ENCODE measurements around the gene MAPKAP1.

The MAPKAP1 gene

DNA sequence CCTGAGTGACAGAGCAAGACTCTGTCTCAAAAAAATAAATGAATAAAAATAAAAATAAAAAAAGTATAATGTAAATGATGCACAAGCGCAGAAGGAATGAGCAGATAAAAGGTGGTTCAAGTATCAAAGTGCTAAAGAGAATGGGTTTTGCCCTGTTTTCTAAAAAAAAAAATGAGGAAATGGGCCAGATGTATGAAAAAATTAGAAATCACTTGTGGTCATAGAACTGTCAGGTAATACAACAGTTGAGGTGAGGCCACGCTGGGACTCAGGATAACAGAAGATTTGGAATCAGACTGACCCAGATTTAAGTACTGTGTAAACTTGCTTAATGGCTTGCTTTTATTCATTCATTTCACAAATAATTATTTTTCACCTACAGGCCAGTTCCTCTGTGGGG is 69.8 kb downstream of the MAPKAP1 start:
- DNase-seq = no peak

- no peak for DNase-seq
Measured at GRCh38 chr9:125635888-125636287, 71.1 kb downstream of the MAPKAP1 start.

GRCh38 chr9:125634040-125634717 is 72.8 kb downstream of the MAPKAP1 start:
- DNase-seq = peak; percentile 68

- DNase-seq = peak; percentile 77
Measured at GRCh38 chr9:125633116-125633745, 73.8 kb downstream of the MAPKAP1 start.

GRCh38 chr9:125632321-125633115 is 74.5 kb downstream of the MAPKAP1 start:
- peak; percentile 84 for DNase-seq

DNA sequence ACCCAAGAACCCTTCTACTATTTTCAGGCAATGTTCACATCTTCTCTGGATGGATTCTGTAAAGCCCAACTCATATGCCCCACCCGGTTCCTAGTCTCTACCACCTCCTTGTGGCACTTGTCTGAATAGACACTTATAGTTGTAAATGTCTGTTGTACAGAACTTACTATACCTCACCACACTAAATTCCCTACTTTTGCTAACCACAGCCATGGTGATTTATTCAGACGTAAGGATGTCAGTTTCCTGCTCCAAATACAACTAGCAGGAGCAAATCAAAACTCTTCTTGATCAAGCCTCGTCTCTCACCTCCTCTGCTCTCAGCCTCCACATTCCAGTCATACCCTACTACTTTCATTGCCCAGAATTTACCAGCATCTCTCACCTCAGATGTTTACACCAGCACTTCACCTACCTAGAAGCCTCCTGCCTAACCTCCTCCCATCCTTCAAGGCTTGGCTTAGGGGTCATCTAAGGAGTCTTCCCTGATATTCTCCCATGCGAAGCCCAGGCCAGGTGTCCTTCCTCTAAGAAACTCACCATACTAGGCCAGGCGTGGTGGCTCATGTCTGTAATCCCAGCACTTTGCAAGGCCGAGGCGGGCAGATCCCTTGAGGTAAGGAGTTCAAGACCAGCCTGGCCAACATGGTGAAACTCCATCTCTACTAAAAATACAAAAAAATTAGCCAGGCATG is 75.5 kb downstream of the MAPKAP1 start:
- DNase-seq = peak; percentile 75

- no peak for DNase-seq
Measured at GRCh38 chr9:125630436-125630835, 76.6 kb downstream of the MAPKAP1 start.

DNA sequence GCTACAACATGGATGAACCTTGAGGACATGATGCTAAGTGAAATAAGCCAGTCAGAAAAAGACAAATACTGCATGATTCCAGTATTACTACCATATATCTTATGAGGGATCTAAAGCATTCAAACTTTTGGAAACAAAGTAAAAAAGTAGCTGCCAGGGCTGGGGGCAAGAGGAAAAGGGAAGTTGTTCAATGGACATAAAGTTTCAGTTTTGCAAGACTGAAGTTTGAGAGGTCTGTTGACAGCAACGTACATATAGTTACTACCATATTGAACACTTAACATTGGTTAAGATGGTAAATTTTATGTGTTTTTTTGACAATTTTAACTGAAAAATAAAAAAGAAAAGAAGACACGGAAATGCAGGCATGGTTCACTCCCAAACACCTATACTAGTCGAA is 77.6 kb downstream of the MAPKAP1 start:
- peak; percentile 60 for DNase-seq

DNA sequence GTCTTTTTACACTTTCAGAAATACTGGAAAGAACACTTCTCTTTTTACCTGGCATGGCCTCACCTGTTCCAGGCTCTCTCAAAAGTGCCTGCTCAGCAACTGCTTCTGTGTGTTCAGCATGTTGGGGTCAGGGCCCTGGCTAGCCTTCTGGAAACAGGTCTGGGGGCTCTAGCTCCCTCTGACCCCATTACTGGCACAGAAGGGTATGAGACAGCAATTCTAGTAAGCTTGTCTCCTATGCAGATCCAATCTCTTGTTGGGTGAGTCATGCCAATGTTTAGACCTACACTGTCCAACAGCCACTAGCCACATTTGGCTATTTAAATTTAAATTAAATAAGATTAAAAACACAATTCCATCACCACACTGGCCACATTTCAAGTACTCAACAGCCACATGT is 80.8 kb downstream of the MAPKAP1 start:
- no peak for DNase-seq

DNA sequence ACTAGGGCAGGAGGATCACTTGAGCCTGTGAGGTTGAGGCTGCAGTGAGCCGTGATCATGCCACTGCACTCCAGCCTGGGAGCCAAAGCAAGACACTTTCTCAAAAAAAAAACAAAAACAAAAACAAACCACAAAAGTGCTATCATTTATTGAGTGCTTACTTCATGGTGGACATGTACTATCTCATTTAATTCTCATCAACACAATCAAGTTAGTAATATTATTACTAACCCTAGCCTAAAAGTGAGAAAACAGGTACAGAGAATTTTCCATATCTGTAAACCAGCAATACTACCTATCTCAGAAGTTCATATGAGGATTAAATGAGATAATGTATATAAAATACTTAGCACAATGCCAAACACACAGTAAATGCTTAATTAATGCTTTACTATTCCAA is 85.8 kb downstream of the MAPKAP1 start:
- DNase-seq = no peak

- no peak for DNase-seq
Measured at GRCh38 chr9:125620216-125620615, 86.8 kb downstream of the MAPKAP1 start.

GRCh38 chr9:125617087-125617486 is 89.9 kb downstream of the MAPKAP1 start:
- no peak for DNase-seq

GRCh38 chr9:125613141-125613540 is 93.9 kb downstream of the MAPKAP1 start:
- no peak for DNase-seq

DNA sequence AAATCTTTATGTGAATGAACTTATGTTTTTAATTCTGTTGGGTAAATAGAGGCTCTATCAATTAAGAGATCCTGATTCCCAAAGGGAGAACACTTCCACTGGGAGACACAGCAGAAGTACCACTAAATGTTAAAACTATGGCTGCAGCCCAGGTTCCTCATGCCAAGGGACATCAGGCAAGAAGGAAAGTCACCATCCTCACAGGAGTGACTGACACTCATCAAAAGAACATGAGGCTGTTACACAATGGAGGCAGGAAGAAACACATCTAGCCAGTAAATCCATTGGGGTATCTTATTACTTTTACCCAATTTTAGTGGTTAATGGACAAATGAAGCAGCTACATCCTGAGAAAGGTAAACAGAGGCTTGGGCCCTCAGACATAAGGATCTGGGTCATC is 94.4 kb downstream of the MAPKAP1 start:
- no peak for DNase-seq

DNA sequence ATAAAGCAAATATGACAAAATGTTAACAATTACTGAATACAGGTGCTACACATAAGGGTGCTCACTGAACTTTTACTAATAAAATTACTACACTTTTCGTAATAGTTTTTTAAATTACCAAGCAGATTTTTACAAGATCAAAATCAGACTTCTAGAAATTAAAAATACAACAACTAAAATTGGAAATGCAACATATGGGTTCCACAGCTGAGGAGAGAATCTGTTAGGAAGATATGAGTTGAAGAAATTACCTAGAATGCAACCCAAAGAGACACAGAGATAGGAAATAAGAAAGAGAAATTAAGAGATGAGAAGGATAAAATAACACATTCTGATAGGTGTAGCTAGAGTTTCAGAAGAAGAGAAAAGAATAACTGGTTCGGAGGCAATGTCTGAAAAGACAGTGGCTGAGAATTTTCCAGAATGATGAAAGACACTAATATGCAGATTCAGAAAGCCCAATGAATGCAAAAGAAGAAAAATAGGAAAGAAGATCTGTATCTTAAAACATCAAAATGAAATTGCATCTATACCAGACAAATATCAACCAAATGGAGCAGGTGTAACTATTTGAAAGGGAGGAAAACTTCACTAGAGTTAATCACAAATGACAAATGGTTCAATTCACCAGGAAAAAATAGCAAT is 95.8 kb downstream of the MAPKAP1 start:
- DNase-seq = no peak

DNA sequence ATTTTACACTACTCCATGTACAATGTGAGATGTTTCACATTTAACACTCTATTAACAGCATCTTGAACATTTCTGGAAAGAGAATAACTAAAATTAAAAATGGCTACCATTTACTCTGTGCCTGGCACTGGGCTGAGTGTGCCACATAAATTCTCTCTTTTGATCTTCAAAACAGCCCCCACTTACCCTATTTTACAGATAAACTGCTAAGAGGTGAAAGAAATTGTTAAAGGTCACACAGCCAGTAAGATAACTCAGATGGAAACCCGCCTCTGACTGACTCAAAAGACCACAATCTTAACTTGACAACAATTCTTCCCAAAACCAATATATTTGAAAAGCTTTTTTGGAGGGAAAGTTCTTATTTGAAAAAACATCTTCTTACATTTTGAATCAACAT is 97.3 kb downstream of the MAPKAP1 start:
- DNase-seq = no peak

DNA sequence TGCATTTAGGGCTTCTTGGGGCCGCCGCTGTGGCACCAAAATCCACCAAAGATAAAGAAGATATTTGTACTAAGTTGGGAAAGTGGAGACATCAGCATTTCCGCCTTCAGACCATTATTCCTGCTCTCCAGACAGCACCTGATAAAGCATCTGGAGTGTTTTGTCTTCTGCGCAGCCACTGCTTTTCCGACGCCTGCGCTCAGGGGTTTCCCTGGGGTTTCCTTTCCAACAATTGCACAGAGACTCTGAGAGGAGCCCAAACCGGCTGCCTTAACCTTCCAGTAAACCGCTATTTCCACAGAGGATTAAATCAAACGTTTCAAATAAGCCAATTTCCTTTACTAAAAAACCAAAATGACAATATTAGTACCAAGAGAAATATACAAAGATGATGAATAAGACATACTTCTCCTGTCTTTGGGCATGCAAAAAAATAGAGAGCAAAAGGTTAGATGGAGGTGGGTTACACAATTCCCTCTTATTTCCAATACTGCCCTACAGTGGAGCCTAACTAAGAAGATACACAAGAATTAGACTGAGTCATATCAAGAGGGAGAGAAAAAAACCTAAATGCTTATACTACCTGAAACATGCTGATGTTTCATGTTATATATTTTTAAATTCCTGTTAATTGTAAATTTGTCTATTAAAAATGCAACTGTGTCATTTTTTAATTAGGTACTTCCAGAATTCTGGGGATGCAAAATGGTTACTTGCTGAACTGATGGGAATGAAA is 98.4 kb downstream of the MAPKAP1 start:
- DNase-seq = no peak

DNA sequence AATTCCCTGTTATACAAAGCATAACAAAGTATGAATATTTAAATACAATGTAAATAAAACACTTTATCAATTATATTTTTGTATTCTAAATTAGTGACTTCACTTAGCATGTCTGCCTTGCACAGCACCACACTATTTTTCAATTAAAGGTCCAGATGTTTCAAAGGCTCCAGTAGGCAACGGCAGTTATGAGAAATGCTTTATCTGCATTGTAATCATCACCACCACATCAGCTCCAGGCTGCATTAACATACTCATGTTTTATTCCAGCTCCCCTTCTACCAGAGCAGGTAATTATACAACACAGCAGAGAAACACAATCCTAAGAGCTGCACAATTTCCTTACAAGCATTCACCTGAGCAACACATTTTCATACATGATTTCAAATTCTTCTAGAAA is 102.8 kb downstream of the MAPKAP1 start:
- DNase-seq = no peak

DNA sequence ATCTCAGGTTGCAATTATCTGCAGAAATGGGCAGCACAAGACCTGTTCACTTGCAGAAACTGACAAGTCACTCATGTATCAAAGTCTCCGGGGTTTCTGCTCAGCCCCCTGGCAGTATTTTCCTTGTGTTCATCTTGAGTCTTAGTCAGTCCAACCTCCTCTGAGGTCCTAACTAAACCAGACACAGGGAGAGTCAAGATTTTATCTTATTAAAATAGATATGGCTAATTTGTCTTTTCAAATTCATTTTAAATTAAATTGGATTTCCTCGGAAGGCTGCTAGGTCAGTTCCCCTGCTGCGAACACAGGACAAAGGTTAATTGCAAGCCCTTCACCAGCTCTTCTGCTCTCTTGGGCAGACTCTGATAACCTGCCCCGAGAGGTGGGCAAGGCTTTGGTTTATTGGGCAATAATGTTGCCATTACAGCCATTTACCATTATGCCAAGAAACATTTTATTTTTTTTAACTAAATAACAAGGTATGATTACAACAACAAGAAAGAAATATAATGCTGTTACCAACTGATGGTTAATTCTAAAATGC is 103.5 kb downstream of the MAPKAP1 start:
- DNase-seq = no peak

GRCh38 chr9:125601961-125602360 is 105.0 kb downstream of the MAPKAP1 start:
- no peak for DNase-seq

DNA sequence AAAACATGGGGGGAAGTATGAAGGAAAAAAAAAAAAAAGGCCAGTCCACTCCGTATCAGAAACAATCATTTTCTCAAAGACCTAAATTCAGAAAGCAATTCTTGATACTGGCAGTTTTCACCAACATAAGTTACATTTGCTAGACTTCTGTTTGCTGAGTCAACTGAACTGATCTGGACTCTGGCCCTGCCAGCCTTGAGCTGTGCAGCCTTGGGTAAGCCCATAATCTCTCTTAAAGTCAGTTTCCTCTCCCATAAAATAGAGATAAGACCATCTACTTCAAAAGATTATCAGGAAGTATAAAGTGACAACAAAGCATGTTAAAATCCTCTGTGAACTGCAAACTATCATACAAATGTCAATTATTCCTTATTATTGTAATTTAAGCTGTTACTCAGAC is 106.8 kb downstream of the MAPKAP1 start:
- DNase-seq = no peak

DNA sequence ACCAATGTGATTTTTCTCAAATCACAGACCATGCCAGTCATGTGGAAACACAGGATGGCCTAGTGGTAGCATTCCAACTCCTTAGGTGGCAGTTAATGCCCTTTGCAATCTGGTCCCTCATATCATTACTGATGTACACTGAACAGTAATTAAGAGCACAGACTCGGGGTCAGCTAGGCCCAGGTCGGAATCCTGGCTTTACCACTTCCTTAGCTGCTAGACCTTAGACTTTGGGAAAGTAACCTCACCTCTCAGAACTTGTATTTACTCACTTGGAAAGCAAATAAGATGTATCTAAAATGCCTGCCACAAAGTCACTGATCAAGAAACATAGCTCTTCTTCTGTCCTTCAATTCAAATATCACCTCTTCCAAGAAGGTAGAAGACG is 112.8 kb downstream of the MAPKAP1 start:
- no peak for DNase-seq

Data from suppressor macrophage treated with lipopolysaccharide for 4 hours (primary cell).